C4-2B (cell line): Measurements from ENCODE around the gene RIT2.

Experiments used
- H3K27ac ChIP-seq: fragments of 450-650 bp; 2 replicates; pipeline ENCODE4 v1.5.1; 2017
- CTCF ChIP-seq: fragments of 450-650 bp; conservative IDR thresholded peaks from 2 replicates; pipeline ENCODE4 v1.5.1; 2017; ENCODE audit warnings: mild to moderate bottlenecking
- ZFX ChIP-seq: fragments of 450-650 bp; IDR thresholded peaks from 2 replicates; pipeline ENCODE4 v1.6.1; 2017

Gene RIT2

GRCh38 chr18:42914476-42914875 is 201.0 kb downstream of the RIT2 start:
- no peak overlapping the region for H3K27ac ChIP-seq
- TF ChIP-seq CTCF = no peak

GRCh38 chr18:42909095-42909494 is 206.4 kb downstream of the RIT2 start:
- H3K27ac ChIP-seq = no peak overlapping the region
- TF ChIP-seq ZFX (no peak), CTCF (no peak)

GRCh38 chr18:42906761-42907160 is 208.7 kb downstream of the RIT2 start:
- no peak for TF ChIP-seq CTCF
- no peak for TF ChIP-seq ZFX
- no peak overlapping the region for H3K27ac ChIP-seq

GRCh38 chr18:42901161-42901560 is 214.3 kb downstream of the RIT2 start:
- TF ChIP-seq CTCF (no peak), ZFX (no peak)
- H3K27ac ChIP-seq = no peak overlapping the region

GRCh38 chr18:42893977-42894376 is 221.5 kb downstream of the RIT2 start:
- no peak overlapping the region for H3K27ac ChIP-seq
- no peak for TF ChIP-seq CTCF
- no peak for TF ChIP-seq ZFX

- TF ChIP-seq ZFX (no peak), CTCF (no peak)
- no peak overlapping the region for H3K27ac ChIP-seq
Measured at GRCh38 chr18:42892181-42892580, 223.3 kb downstream of the RIT2 start.

GRCh38 chr18:42891705-42892104 is 223.8 kb downstream of the RIT2 start:
- TF ChIP-seq ZFX (no peak), CTCF (no peak)
- H3K27ac ChIP-seq = no peak overlapping the region

GRCh38 chr18:42883169-42883568 is 232.3 kb downstream of the RIT2 start:
- no peak overlapping the region for H3K27ac ChIP-seq
- TF ChIP-seq ZFX = no peak
- no peak for TF ChIP-seq CTCF
